Uterus (tissue), 4 donors: ENCODE data around the gene TBXA2R. TPM values are rescaled to one million over a fixed set of nuclear protein-coding genes. Genes with fewer than 3 reads are reported as not detected.

Experiments used
- DNase-seq, 2 donors: peaks; one replicate each; pipeline ENCODE4 v3.0.0-alpha.2; 2019 to 2020
- H3K27ac ChIP-seq, 2 donors: fragments of 200-600 bp; sonication (generic); 1 replicate in 1 of 2; 2 replicates in 1 of 2; pipeline ENCODE4 v1.5.1; 2016 to 2018
- H3K27me3 ChIP-seq, 2 donors: fragments of 200-600 bp; sonication (generic); one replicate each; pipeline ENCODE4 v1.5.1; 2018 to 2019; ENCODE audit warnings: control low read depth in 1 of 2
- H3K36me3 ChIP-seq, 2 donors: fragments of 200-600 bp; sonication (generic); one replicate each; pipeline ENCODE4 v1.5.1; 2019; ENCODE audit warnings: control low read depth in 1 of 2
- H3K4me1 ChIP-seq, 2 donors: fragments of 200-600 bp; sonication (generic); one replicate each; pipeline ENCODE4 v1.5.1; 2018 to 2019; ENCODE audit warnings: control low read depth in 1 of 2
- H3K4me3 ChIP-seq, 2 donors: fragments of 200-600 bp; sonication (generic); 1 replicate in 1 of 2; 2 replicates in 1 of 2; pipeline ENCODE4 v1.5.1; 2018 to 2019; ENCODE audit warnings: mild to moderate bottlenecking in 1 of 2
- H3K9me3 ChIP-seq, 2 donors: fragments of 200-600 bp; sonication (generic); one replicate each; pipeline ENCODE4 v1.5.1; 2019; ENCODE audit warnings: control low read depth in 1 of 2
- CTCF ChIP-seq, 4 experiments: fragments of 200-600 bp in 2 of 4; fragments of 450-650 bp in 2 of 4; sonication (generic) in 2 of 4; IDR thresholded peaks; one replicate each; pipeline ENCODE4 v1.5.1; 2016 to 2019; ENCODE audit warnings: antibody characterized with exemption in 4 of 4, mild to moderate bottlenecking in 2 of 4, moderate library complexity in 1 of 4
- POLR2A ChIP-seq, 2 donors: fragments of 450-650 bp; IDR thresholded peaks; one replicate each; pipeline ENCODE4 v1.6.1; 2016; ENCODE audit warnings: antibody characterized with exemption in 2 of 2, mild to moderate bottlenecking in 1 of 2, moderate library complexity in 1 of 2
- intact Hi-C: fragments of 100-400 bp; cut with DNase I; formaldehyde crosslinking; loops from one replicate; pipeline ENCODE4 v1.15.1; 2023; ENCODE audit warnings: low total_unique reads
- total RNA-seq, 4 donors: library from RNA; depleted of rRNA in 3 of 4; stranded (reverse); fragments of >200 nt in 3 of 4; gene quantifications; one replicate each; pipeline versions ENCODE4 v1.1.0 to v1.2.4, GENCODE V29; 2014 to 2023
- donor health status: DM: yes; HTN: yes; CAD: no.

Gene TBXA2R
- total RNA-seq, 4 donors from 2014 or later = 2.6 to 7.3 TPM; not detected in 2

- TF ChIP-seq POLR2A (IDR thresholded peaks at IDR 0.05) (no peak), CTCF (IDR thresholded peaks at IDR 0.05) (no peak)
- H3K27me3 ChIP-seq = no peaks in the 10 kb centered on the region
- no peaks in the 10 kb centered on the region for H3K4me1 ChIP-seq
- intact Hi-C loops = no loop called here
- no peaks in the 10 kb centered on the region for H3K9me3 ChIP-seq
- no peak overlapping the region for H3K27ac ChIP-seq
- no peak overlapping the region for H3K4me3 ChIP-seq
- no peaks in the 10 kb centered on the region for H3K36me3 ChIP-seq
- no peak for DNase-seq
These were observed 13.5 kb downstream of the TBXA2R start for GRCh38 chr19:3593156-3593555.

GRCh38 chr19:3591876-3592613 is 14.6 kb downstream of the TBXA2R start:
- Histone ChIP-seq H3K9me3 (no peaks in the 10 kb centered on the region), H3K4me3 (no peak overlapping the region), H3K27me3 (no peaks in the 10 kb centered on the region), H3K4me1 (no peaks in the 10 kb centered on the region), H3K27ac (no peak overlapping the region), H3K36me3 (no peaks in the 10 kb centered on the region)
- intact Hi-C loops = no loop called here
- DNase-seq = no peak
- TF ChIP-seq POLR2A (IDR thresholded peaks at IDR 0.05) (no peak), CTCF (IDR thresholded peaks at IDR 0.05) (no peak)

GRCh38 chr19:3590991-3591659 is 15.6 kb downstream of the TBXA2R start:
- no peaks in the 10 kb centered on the region for H3K36me3 ChIP-seq
- TF ChIP-seq POLR2A (IDR thresholded peaks at IDR 0.05) = no peak
- no peak for TF ChIP-seq CTCF (IDR thresholded peaks at IDR 0.05)
- no peak for DNase-seq
- no peak overlapping the region for H3K4me3 ChIP-seq
- H3K27ac ChIP-seq = no peak overlapping the region
- no peaks in the 10 kb centered on the region for H3K4me1 ChIP-seq
- intact Hi-C loops = no loop called here
- H3K27me3 ChIP-seq = no peaks in the 10 kb centered on the region
- H3K9me3 ChIP-seq = no peaks in the 10 kb centered on the region

- Histone ChIP-seq H3K9me3 (no peaks in the 10 kb centered on the region), H3K4me3 (no peak overlapping the region), H3K27me3 (peaks cover 0 to 3% of the 10 kb centered on the region in 2 donors), H3K4me1 (no peaks in the 10 kb centered on the region), H3K27ac (no peak overlapping the region), H3K36me3 (no peaks in the 10 kb centered on the region)
- no peak for TF ChIP-seq CTCF (IDR thresholded peaks at IDR 0.05)
- intact Hi-C loops = no loop called here
- DNase-seq = no peak
These were observed 16.7 kb downstream of the TBXA2R start for GRCh38 chr19:3589949-3590348.

- TF ChIP-seq POLR2A (IDR thresholded peaks at IDR 0.05) (no peak), CTCF (IDR thresholded peaks at IDR 0.05) (no peak)
These were observed 17.2 kb downstream of the TBXA2R start for GRCh38 chr19:3589439-3589838.

More at GRCh38 chr19:3589439-3589838, 17.2 kb downstream of the TBXA2R start:
- Histone ChIP-seq H3K27me3 (peaks cover 0 to 3% of the 10 kb centered on the region in 2 donors), H3K27ac (no peak overlapping the region), H3K4me1 (no peaks in the 10 kb centered on the region), H3K4me3 (no peak overlapping the region), H3K9me3 (no peaks in the 10 kb centered on the region), H3K36me3 (no peaks in the 10 kb centered on the region)
- no peak for DNase-seq
- intact Hi-C loops = no loop called here
